IMR-90 (cell line): ENCODE data around the gene KCNIP1.

Source experiments
- BHLHE40 ChIP-seq: fragments of 150-350 bp; IDR thresholded peaks from 2 replicates; pipeline ENCODE4 v1.6.1; 2016; ENCODE audit warnings: mild to moderate bottlenecking, low read depth, low read length
- CEBPB ChIP-seq: IDR thresholded peaks from 2 replicates; pipeline ENCODE4 v1.6.1; 2012; ENCODE audit warnings: low read depth, low read length, improper control_type of control experiment
- CHD1 ChIP-seq: IDR thresholded peaks from 2 replicates; pipeline ENCODE4 v1.6.1; 2012; ENCODE audit warnings: low read depth, low read length, improper control_type of control experiment
- MAZ ChIP-seq: IDR thresholded peaks from 2 replicates; pipeline ENCODE4 v1.6.1; 2012; ENCODE audit warnings: low read depth, mild to moderate bottlenecking, low read length, improper control_type of control experiment, moderate library complexity, borderline replicate concordance
- MXI1 ChIP-seq: IDR thresholded peaks from 2 replicates; pipeline ENCODE4 v1.6.1; 2012; ENCODE audit warnings: low read depth, mild to moderate bottlenecking, low read length, moderate library complexity, borderline replicate concordance
- NFE2L2 ChIP-seq: fragments of 150-350 bp; IDR thresholded peaks from 2 replicates; pipeline ENCODE4 v1.6.1; 2016; ENCODE audit warnings: low read depth, mild to moderate bottlenecking, low read length
- POLR2A ChIP-seq: IDR thresholded peaks from 2 replicates; pipeline ENCODE4 v1.6.1; 2012; ENCODE audit warnings: mild to moderate bottlenecking, low read depth, low read length
- RAD21 ChIP-seq: IDR thresholded peaks from 2 replicates; pipeline ENCODE4 v1.6.1; 2012; ENCODE audit warnings: low read length, improper control_type of control experiment
- RFX5 ChIP-seq: IDR thresholded peaks from 2 replicates; pipeline ENCODE4 v1.8.0; 2012; ENCODE audit warnings: low read depth, mild to moderate bottlenecking, low read length, moderate library complexity
- SMC3 ChIP-seq: fragments of 150-350 bp; IDR thresholded peaks from 2 replicates; pipeline ENCODE4 v1.6.1; 2016; ENCODE audit warnings: low read depth, mild to moderate bottlenecking, antibody characterized with exemption, low read length, moderate library complexity
- TF ChIP-seq, protein P1 (sequence below): conservative IDR thresholded peaks from 2 replicates; pipeline ENCODE4 v1.5.1; 2012; ENCODE audit warnings: mild to moderate bottlenecking, low read depth, low read length, improper control_type of control experiment
- TF ChIP-seq, protein P2 (sequence below): fragments of 150-350 bp; IDR thresholded peaks from 2 replicates; pipeline ENCODE4 v1.6.1; 2017; ENCODE audit warnings: mild to moderate bottlenecking, antibody characterized with exemption, low read length, low read depth
- TF ChIP-seq, protein P3 (sequence below): fragments of 150-350 bp; IDR thresholded peaks from 2 replicates; pipeline ENCODE4 v1.6.1; 2016; ENCODE audit warnings: low read depth, mild to moderate bottlenecking, low read length, moderate library complexity, borderline replicate concordance

GRCh38 chr5:170736966-170737365, 233.1 kb downstream of the KCNIP1 start:
- TF ChIP-seq, protein P1, sequence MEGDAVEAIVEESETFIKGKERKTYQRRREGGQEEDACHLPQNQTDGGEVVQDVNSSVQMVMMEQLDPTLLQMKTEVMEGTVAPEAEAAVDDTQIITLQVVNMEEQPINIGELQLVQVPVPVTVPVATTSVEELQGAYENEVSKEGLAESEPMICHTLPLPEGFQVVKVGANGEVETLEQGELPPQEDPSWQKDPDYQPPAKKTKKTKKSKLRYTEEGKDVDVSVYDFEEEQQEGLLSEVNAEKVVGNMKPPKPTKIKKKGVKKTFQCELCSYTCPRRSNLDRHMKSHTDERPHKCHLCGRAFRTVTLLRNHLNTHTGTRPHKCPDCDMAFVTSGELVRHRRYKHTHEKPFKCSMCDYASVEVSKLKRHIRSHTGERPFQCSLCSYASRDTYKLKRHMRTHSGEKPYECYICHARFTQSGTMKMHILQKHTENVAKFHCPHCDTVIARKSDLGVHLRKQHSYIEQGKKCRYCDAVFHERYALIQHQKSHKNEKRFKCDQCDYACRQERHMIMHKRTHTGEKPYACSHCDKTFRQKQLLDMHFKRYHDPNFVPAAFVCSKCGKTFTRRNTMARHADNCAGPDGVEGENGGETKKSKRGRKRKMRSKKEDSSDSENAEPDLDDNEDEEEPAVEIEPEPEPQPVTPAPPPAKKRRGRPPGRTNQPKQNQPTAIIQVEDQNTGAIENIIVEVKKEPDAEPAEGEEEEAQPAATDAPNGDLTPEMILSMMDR = no peak
- no peak for TF ChIP-seq RAD21
- TF ChIP-seq RFX5 = no peak
- TF ChIP-seq BHLHE40 = no peak
- no peak for TF ChIP-seq POLR2A
- TF ChIP-seq NFE2L2 = no peak
- no peak for TF ChIP-seq MXI1
- no peak for TF ChIP-seq CEBPB
- no peak for TF ChIP-seq MAZ
- TF ChIP-seq CHD1 = no peak
- no peak for TF ChIP-seq SMC3
- TF ChIP-seq, protein P2, sequence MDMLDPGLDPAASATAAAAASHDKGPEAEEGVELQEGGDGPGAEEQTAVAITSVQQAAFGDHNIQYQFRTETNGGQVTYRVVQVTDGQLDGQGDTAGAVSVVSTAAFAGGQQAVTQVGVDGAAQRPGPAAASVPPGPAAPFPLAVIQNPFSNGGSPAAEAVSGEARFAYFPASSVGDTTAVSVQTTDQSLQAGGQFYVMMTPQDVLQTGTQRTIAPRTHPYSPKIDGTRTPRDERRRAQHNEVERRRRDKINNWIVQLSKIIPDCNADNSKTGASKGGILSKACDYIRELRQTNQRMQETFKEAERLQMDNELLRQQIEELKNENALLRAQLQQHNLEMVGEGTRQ = no peak
- TF ChIP-seq, protein P3, sequence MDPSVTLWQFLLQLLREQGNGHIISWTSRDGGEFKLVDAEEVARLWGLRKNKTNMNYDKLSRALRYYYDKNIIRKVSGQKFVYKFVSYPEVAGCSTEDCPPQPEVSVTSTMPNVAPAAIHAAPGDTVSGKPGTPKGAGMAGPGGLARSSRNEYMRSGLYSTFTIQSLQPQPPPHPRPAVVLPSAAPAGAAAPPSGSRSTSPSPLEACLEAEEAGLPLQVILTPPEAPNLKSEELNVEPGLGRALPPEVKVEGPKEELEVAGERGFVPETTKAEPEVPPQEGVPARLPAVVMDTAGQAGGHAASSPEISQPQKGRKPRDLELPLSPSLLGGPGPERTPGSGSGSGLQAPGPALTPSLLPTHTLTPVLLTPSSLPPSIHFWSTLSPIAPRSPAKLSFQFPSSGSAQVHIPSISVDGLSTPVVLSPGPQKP = no peak
